K562 (cell line): ENCODE data around the gene PAN3. TPM values are rescaled to one million over a fixed set of nuclear protein-coding genes. Genes with fewer than 3 reads are reported as not detected.

Experiments used
- CCNT2 ChIP-seq: IDR thresholded peaks from 2 replicates; pipeline ENCODE4 v1.6.1; 2011; ENCODE audit warnings: borderline replicate concordance, low read depth, mild to moderate bottlenecking, moderate library complexity, mixed read lengths, low read length; ENCODE audit not compliant: insufficient read length; ENCODE audit errors: extremely low read depth
- CXXC5 ChIP-seq: fragments of 250-450 bp; sonication (Bioruptor Pico); IDR thresholded peaks from 2 replicates; pipeline ENCODE4 v1.8.0; 2022; ENCODE audit warnings: inconsistent platforms, mild to moderate bottlenecking, moderate library complexity
- PHF8 ChIP-seq: fragments of 200-600 bp; sonication (generic); IDR thresholded peaks from 2 replicates; pipeline ENCODE4 v1.6.1; 2012; ENCODE audit warnings: mixed run types, mild to moderate bottlenecking, inconsistent platforms, low read length, moderate library complexity, borderline replicate concordance
- PTTG1 ChIP-seq: fragments of 450-650 bp; IDR thresholded peaks from 2 replicates; pipeline ENCODE4 v1.6.1; 2016; ENCODE audit warnings: low read depth, mild to moderate bottlenecking, missing genetic modification characterization, missing compliant biosample characterization
- RREB1 ChIP-seq: fragments of 250-450 bp; sonication (Bioruptor Pico); IDR thresholded peaks from 2 replicates; pipeline ENCODE4 v1.4.0; 2020
- TEAD2 ChIP-seq: fragments of 450-650 bp; IDR thresholded peaks from 2 replicates; pipeline ENCODE4 v1.6.1; 2016; ENCODE audit warnings: missing genetic modification characterization, control low read depth, missing compliant biosample characterization
- polyA plus RNA-seq, 8 experiments: library from polyadenylated mRNA; depleted of rRNA in 4 of 8; stranded (reverse) in 5 of 8; unstranded in 3 of 8; fragments of >200 nt; fragmentation: Nextera tagmentation in 2 of 8; fragmentation: Illumina TruSeq in 1 of 8; extraction: Ambion mirVana in 2 of 8; extraction: Trizol in 1 of 8; gene quantifications; 2 replicates each; pipeline versions ENCODE4 v1.2.1 to v1.2.3, GENCODE V29; 2011 to 2014; ENCODE audit warnings: inconsistent platforms in 1 of 8, missing spikeins in 1 of 8
- total RNA-seq, 7 experiments: library from RNA; depleted of rRNA in 6 of 7; stranded (reverse); fragments of >200 nt in 6 of 7; fragmentation: Illumina TruSeq in 2 of 7; extraction: Trizol in 2 of 7; gene quantifications; 2 replicates each; pipeline versions ENCODE4 v1.2.1 to v1.2.3, GENCODE V29; 2011 to 2021; ENCODE audit warnings: low replicate concordance in 1 of 7
- TF ChIP-seq, protein P1 (sequence below), 2 experiments: fragments of 450-650 bp in 1 of 2; IDR thresholded peaks; 2 replicates each; pipeline ENCODE4 v1.6.1; 2011 to 2017; ENCODE audit warnings: low read depth in 2 of 2, antibody characterized with exemption in 1 of 2, borderline replicate concordance in 1 of 2, low read length in 1 of 2, mild to moderate bottlenecking in 1 of 2, mixed read lengths in 1 of 2; ENCODE audit not compliant: control insufficient read depth in 1 of 2

Gene PAN3
- total and polyA plus RNA-seq, 9 of the 15 experiments (the other 6 are each of a cell fraction or from before 2014, with no cell fraction given), result 7.2 to 19.9 (median 11.6) TPM

DNA sequence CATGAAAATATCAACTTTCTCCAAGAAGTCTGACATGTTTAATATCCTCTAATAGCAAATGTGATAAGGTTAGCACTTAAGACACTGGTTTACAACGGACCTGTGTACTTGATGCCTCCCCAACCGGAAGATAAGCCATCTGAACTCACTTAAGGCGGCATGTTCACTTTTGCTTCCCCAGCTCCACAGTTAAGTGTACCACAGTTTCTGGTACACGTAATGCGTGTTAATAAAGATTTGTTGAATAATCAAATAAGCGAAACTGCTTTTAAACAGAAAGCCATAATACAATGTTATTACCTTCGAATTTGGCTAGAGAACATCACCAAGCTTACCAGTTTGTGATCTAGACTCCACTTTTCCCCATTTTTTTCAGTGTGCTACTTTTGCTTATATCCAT, 1.4 kb upstream of the PAN3 start (continued):
- no peak for TF ChIP-seq RREB1 (CRISPR knock-in tag)
- TF ChIP-seq CCNT2, result no peak
- no peak for TF ChIP-seq PHF8
- TF ChIP-seq PTTG1 (tag), result no peak
- TF ChIP-seq, protein P1, sequence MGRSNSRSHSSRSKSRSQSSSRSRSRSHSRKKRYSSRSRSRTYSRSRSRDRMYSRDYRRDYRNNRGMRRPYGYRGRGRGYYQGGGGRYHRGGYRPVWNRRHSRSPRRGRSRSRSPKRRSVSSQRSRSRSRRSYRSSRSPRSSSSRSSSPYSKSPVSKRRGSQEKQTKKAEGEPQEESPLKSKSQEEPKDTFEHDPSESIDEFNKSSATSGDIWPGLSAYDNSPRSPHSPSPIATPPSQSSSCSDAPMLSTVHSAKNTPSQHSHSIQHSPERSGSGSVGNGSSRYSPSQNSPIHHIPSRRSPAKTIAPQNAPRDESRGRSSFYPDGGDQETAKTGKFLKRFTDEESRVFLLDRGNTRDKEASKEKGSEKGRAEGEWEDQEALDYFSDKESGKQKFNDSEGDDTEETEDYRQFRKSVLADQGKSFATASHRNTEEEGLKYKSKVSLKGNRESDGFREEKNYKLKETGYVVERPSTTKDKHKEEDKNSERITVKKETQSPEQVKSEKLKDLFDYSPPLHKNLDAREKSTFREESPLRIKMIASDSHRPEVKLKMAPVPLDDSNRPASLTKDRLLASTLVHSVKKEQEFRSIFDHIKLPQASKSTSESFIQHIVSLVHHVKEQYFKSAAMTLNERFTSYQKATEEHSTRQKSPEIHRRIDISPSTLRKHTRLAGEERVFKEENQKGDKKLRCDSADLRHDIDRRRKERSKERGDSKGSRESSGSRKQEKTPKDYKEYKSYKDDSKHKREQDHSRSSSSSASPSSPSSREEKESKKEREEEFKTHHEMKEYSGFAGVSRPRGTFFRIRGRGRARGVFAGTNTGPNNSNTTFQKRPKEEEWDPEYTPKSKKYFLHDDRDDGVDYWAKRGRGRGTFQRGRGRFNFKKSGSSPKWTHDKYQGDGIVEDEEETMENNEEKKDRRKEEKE (IDR thresholded peaks at IDR 0.05; ENCODE audit: borderline replicate concordance in 1 of 2, control insufficient read depth in 1 of 2, low read depth in 2 of 2, low read length in 1 of 2), result no peak
- no peak for TF ChIP-seq CXXC5
- TF ChIP-seq TEAD2 (tag), result no peak
